Stimulated activated CD8-positive, alpha-beta memory T cell treated with anti-CD3 and anti-CD28 coated beads, Interleukin-2, amount 100 ng/mL, for 1 hour (primary cell): Measurements from ENCODE around the gene CTRL.

Source experiments
- DNase-seq, 2 donors: peaks; one replicate each; pipeline ENCODE4 v3.0.0-alpha.2; 2020; ENCODE audit warnings: low read depth in 2 of 2

CTRL gene

GRCh38 chr16:67963292-67963661 is 31.6 kb upstream of the CTRL start:
- DNase-seq = no peak

GRCh38 chr16:67962135-67962534 is 30.5 kb upstream of the CTRL start:
- no peak for DNase-seq

DNA sequence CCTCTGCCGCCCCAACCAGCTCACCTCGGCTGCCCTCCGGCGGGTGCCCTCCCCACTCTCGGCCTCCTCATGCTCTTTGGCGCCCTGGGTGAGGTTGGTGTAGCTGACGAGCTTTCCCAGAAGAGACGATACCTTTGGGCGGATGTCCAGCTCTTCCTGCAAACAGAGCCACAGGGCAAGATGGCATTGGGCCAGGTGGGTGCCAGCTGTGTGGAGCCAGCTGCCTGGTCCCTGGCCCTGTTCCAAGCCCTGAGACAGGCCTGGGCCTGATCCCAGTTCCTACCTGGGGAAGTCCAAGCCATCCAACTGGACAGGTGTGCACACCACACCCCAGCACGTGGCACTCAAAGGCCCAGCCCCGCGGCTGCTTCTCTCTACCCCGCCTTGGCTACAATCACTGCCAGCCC is 29.9 kb upstream of the CTRL start:
- no peak for DNase-seq

GRCh38 chr16:67959536-67960329 is 28.1 kb upstream of the CTRL start:
- DNase-seq = no peak

DNA sequence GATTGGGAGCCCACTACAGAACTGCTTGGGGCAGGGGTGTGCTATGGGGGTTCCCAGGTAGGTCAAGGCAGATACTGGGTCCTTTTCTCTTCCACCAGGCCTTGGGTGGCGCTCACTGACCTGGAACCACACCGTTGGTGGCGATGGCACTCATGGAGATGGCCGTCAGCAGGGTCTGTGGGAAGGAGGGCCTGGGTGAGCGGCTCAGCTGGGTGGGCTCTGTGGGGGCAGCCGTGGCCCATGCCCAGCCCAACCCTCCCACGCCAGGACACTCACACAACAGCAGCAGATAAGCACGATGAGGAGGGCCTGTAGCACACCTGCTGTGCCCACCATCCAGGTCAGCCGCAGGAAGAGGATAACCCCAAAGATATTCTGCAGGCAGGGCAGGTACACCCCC is 26.0 kb upstream of the CTRL start:
- no peak for DNase-seq

GRCh38 chr16:67954421-67955196 is 22.9 kb upstream of the CTRL start:
- DNase-seq = no peak

DNA sequence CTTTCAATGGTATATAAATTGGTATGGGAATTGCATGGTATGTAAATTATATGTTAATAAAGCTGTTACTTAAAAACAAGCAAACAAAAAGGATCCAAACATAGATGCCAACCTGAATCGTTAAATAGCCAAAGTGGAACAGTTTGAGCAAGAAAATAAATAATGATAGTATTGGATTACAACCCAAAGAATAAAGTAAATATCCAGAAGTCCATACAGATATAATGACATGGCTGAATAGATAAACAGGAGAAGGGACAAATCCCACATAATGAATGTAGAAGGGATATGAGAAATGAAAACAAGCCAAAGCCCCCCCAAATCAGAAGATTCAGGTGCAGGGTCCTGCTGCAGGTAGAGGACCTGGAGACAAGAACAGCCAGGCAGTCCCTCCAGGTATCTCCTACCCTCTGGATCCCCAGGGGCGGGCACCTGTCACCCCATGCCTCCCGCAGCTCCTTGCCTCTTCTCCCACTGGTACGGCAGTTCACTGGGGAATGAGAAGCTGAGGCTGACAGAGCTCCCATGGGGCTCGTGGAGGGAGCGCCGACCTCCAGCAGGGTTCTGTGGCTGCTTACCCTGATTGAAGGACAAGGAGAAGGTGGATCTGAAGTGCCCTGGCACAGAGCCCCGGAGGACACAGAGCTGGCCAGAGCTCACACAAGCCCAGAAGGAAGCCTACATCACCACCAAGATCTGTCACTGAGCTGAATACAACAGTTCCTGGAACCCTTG is 22.1 kb upstream of the CTRL start:
- DNase-seq = no peak

DNA sequence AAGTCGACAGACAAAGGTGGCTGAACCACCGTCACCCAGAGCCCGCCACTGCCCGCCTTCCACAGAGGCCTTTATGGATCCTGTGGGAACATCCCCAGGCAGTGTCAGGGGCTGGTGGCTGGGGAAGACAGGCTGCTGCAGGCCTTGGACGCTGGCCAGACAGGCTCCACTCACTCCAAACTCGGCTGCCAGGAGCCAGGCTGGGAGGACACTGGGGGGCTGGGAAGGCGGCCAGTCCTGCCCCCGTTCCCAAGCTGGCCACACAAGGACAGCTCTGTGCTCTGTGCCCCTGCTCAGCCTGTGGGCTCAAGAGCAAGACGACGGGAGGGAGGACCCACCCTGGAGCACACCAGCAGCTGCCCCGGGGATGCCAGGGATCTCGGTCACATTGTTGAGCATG is 19.8 kb upstream of the CTRL start:
- no peak for DNase-seq

DNA sequence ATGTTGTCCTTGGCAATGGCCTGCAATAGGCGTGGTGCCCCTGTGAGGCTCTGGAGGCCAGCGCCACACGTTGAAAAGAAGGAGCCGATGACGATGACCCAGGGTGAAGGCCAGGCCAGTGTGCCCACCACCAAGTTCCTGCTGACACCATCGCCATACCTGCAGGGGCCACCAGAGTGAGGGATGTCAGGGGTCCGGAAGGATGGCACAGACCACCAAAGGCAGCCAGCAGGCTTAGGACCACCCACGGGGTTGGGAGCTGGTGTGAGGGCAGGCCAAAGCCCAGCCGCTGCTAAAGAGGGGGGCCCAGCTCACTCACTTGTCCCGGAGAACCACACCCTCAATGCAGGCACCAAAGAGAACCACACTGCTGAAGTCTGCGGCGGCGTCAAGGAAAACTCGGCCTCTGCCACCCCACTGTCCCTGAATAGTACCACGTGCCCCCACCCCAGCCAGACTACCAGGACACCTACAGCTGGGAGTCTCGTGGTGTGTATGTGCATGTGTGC is 18.7 kb upstream of the CTRL start:
- DNase-seq = no peak

DNA sequence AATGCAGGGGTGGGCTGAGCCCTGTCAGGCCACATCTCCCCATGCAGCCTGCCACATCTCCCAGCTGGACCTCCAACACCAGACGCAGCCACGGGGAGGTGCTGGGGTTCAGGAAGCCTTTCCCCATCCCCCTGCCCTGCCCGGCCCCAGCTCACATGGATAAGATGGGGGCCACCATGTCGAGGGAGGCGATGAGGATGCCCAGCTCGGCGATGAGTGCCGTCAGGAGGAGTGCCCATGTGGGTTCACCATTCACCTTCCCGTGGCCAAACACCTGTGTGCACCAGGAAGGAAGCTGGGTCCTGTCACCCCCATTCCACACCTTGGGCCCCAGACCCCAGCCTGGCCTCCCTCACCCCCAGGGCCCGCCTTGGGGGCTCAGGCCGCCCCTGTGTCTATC is 18.0 kb upstream of the CTRL start:
- DNase-seq = no peak

DNA sequence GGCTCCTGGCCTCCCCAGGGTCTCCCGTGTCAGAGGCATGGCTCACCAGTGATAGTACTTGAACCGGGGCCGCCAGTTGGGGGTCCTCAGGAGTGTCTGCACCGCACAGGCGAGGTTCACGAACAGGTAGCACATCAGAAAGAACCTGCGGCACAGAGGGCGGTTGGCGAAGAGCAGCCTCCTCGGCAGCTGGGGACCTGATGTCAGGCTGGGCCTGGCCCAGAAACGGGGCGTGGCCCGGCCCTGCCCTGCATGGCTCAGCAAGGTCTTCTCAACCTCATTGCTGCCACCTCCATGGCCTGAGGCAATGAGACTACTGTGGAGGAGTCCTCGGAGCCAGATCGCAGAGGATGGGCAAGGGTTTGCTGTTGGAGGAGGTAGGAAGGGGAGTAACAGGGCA is 16.4 kb upstream of the CTRL start:
- no peak for DNase-seq

DNA sequence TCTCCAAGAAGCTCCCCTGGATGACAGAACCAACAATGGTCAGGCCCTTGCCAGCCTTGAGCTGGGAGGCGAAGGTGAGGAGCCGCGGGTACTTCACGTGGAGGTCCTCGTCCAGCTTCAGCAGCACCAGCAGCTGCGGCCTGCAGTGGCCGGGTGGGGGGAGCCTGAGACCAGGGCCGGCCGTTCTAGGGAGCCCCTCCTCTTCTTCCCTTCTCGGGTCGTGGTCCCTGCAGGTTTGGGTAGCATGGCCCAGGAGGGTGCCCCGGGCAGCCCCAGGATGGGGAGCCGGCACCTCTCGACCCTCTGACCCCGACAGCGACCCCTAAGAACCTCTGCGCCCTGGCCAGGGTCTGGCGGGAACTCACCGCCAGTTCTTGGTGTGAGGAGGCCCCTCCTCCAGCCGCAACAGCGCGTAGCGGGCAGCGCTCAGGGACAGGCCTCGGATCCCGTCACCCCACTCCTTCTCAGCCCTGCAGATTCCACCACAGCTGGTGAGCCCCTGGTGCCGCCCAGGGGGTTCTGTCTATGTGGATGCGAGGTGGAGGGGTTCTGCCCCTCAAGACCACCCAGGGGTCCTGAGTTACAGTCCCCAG is 15.4 kb upstream of the CTRL start:
- no peak for DNase-seq

- no peak for DNase-seq
Observed at GRCh38 chr16:67946128-67946569, 14.5 kb upstream of the CTRL start.

DNA sequence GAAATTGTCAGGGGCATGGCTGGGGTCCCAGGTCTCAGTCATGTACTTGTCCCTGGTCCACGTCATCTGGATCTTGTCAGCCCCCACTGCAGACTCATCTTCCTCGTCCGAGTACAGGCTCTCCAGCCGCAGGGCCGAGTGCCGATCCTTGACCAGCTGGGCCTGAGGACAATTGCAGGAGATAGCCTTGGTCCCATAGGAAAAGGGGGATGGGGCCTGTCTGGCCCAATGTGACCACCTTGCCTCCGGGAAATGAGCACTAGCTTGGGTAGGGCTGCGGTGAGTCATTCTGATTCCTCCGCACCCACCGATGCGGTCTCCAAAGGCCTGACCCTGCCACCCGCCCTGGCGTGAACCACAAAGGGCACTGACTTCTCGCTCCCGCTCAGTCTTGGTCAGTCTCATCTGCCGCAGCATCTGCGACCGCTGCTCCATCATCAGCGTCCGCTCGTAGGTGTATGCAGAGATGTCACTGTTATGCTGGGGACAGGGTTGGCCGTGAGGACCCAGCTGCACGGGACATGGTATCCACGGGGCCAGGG is 13.8 kb upstream of the CTRL start:
- no peak for DNase-seq

DNA sequence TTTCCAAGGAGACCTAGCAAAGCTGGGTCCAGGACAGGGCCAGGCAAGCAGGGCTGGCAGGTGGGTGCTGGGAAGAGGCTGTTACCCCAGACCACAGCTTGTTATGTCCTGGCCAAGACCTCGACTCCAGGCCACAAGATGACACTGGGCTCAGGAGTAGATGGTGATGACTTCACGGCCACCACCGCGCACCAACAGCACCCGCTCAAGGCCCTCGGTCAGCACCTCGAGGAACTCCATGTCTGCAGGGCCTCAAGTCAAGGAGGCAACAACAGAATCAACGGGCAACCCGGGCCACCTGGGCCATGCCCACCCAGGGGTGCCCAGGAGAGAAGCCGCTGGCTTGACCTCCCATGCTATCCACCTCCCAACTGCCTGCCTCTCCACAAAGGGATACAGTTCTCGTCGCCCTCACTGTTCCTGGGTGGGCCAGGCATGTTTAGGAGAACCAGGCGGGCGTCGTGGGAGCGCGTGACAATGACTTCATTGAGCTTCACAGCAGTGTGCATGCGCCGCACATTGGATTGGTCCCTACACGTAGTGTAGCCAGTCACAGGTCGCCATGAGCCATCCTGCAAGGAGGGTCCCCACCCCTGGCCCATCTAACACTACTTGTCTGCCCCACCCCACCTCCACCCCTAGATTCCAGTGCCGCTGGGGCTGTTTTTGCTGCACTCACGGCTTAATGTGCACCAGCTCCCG is 13.2 kb upstream of the CTRL start:
- DNase-seq = no peak

GRCh38 chr16:67943619-67944504 is 12.2 kb upstream of the CTRL start, which contains the start of gene LCAT:
TSS of gene LCAT (minus strand) at chr16:67944120. CDS start at chr16:67944101, 19 bp downstream.
- DNase-seq = no peak

GRCh38 chr16:67943256-67943618 is 11.6 kb upstream of the CTRL start:
- DNase-seq = no peak

DNA sequence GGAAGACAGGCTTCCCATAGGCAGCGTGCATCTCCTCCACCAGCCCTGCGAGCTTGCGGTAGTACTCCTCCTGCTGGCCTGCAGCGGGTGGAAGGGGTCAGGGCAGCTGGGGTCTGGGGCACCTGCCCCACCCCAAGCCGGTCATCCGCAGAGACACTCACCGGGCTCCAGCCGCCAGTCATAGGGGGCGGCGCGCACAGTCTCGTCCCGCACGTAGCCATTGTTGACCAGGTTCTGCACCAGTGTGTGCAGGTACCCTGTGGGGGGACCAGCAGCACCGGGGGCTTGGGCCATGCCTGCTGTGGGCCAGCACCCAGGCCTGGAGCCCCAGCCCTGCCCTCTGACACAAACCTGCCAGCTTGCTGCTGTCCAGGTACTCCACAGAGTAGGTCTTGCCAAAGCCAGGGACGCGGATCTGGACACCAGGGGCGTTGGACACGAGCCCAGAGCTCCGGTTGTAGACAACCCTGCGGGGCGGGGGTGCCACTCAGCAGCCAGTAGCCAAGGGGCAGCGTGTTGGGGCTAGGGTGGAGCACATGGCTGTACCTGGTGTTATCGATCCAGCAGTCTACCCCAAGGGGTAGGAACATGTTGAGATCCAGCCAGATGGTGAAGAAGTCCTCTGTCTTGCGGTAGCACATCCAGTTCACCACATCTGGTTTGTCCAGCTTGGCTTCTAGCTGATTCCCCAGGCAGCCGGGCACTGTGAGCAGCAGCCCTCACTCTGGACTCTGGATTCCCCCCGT is 11.0 kb upstream of the CTRL start:
- no peak for DNase-seq

DNA sequence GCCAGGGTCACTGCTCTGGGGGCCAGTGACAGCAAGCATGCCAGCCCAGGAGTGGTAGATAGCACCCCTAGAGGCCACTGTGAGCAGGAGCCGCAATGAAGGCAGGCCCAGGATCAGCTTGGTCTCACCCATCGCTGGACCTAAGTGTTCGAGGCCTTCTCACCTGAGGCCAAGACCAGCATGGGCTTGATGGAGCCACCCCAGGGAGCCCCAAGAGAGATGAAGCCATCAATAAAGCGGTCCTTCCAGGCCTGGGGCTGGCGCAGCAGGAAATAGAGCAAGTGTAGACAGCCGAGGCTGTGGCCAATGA is 10.5 kb upstream of the CTRL start:
- no peak for DNase-seq
